Caco-2 (cell line): ENCODE data around the gene RNF166. TPM values are rescaled to one million over a fixed set of nuclear protein-coding genes. Genes with fewer than 3 reads are reported as not detected.

Experiments used
- BruUV-seq: library from RNA; stranded (reverse); fragments of 400-500 nt; replicated peaks from 2 replicates; lab custom pipeline; 2021; lab: Mats Ljungman, UMichigan
- CTCF ChIA-PET: fragments of 300-600 bp; sonication (Branson Sonifier 250); formaldehyde crosslinking; loops from one replicate; lab custom pipeline; 2022; ENCODE audit warnings: antibody characterized with exemption; lab: Charles Lee
- POLR2A ChIA-PET: fragments of 300-600 bp; sonication (Branson Sonifier 250); formaldehyde crosslinking; loops from one replicate; lab custom pipeline; 2022; ENCODE audit warnings: antibody characterized with exemption; lab: Charles Lee
- DNase-seq, 2 experiments: peaks; one replicate each; pipeline versions ENCODE4 v3.0.0 to v3.0.0-alpha.2; 2020 to 2022
- H3K27me3 ChIP-seq: replicated peaks from 2 replicates; pipeline ENCODE4 v1.6.0; 2011; ENCODE audit warnings: low read length; ENCODE audit not compliant: control insufficient read depth, insufficient read depth
- H3K36me3 ChIP-seq: 2 replicates; pipeline ENCODE4 v1.5.1; 2011; ENCODE audit warnings: low read length; ENCODE audit not compliant: control insufficient read depth, insufficient read depth
- H3K4me1 ChIP-seq: fragments of 250-450 bp; sonication (Bioruptor Pico); 2 replicates; pipeline ENCODE4 v1.5.1; 2020; ENCODE audit warnings: mild to moderate bottlenecking
- H3K4me3 ChIP-seq: 2 replicates; pipeline ENCODE4 v1.5.1; 2011; ENCODE audit warnings: low read depth, mild to moderate bottlenecking, control low read depth, low read length
- H3K9me3 ChIP-seq: fragments of 250-450 bp; sonication (Bioruptor Pico); 2 replicates; pipeline ENCODE4 v1.5.1; 2020; ENCODE audit warnings: mild to moderate bottlenecking, moderate library complexity
- H3K27ac Mint-ChIP-seq: one replicate; pipeline ENCODE4 v1.8.0; 2022; ENCODE audit warnings: mixed read lengths; ENCODE audit not compliant: unreplicated experiment
- H3K27me3 Mint-ChIP-seq: one replicate; pipeline ENCODE4 v1.8.0; 2022; ENCODE audit warnings: mixed read lengths; ENCODE audit not compliant: insufficient read depth, unreplicated experiment
- H3K36me3 Mint-ChIP-seq: one replicate; pipeline ENCODE4 v1.8.0; 2022; ENCODE audit warnings: mild to moderate bottlenecking, mixed read lengths; ENCODE audit not compliant: insufficient read depth, unreplicated experiment
- H3K4me1 Mint-ChIP-seq: one replicate; pipeline ENCODE4 v1.8.0; 2022; ENCODE audit warnings: low read depth, mixed read lengths; ENCODE audit not compliant: unreplicated experiment
- H3K4me3 Mint-ChIP-seq: one replicate; pipeline ENCODE4 v1.8.0; 2022; ENCODE audit warnings: mild to moderate bottlenecking, moderate library complexity, mixed read lengths; ENCODE audit not compliant: unreplicated experiment
- H3K9me3 Mint-ChIP-seq: one replicate; pipeline ENCODE4 v1.8.0; 2022; ENCODE audit warnings: mixed read lengths; ENCODE audit not compliant: unreplicated experiment
- intact Hi-C: fragments of 100-400 bp; cut with micrococcal nuclease; formaldehyde crosslinking; loops from one replicate; pipeline ENCODE4 v1.10.0; 2022; ENCODE audit not compliant: unreplicated experiment
- total RNA-seq: library from RNA; stranded (reverse); gene quantifications from 2 replicates; pipeline ENCODE4 v1.2.3, GENCODE V29; 2022
- TF ChIP-seq, protein P1 (sequence below), 2 experiments: fragments of 200-600 bp in 1 of 2; IDR thresholded peaks; 1 replicate in 1 of 2; 2 replicates in 1 of 2; pipeline versions ENCODE4 v1.5.1 to v1.8.0; 2011 to 2022; ENCODE audit warnings: antibody characterized with exemption in 1 of 2, control low read depth in 1 of 2, inconsistent platforms in 1 of 2, low read depth in 1 of 2, low read length in 1 of 2, mild to moderate bottlenecking in 1 of 2, moderate library complexity in 1 of 2; ENCODE audit not compliant: insufficient read depth in 1 of 2, severe bottlenecking in 1 of 2, unreplicated experiment in 1 of 2

RNF166 gene
- total RNA-seq, 1 experiment from 2014 or later: 37.3 TPM

DNA sequence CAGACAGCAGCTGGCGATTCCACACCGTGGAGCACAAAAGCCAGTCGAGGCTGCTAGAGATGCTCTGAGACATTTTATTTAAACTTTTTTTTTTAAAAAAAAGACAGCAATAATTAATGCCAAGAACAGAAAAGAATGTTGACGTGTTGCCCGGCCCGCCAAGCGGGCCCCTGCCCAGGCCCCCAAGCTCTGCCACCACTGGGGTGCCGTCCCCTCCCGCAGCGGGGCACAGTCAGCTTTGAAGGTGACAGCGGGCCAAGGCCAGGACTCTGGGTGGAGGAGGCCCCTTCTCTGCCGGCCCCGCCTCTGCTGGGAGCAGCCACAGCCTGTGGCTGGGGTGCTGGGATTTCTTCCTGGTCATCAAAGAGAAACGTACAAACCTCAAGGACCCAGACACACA lies 9.8 kb downstream of the RNF166 start:
- Histone ChIP-seq H3K4me1 (no peaks in the 10 kb centered on the region), H3K27me3 (no peaks in the 10 kb centered on the region), H3K4me3 (no peak overlapping the region), H3K36me3 (0 out of 2 replicates have a peak, but pooled peaks cover 2% of the 10 kb centered on the region), H3K9me3 (no peaks in the 10 kb centered on the region)
- H3K36me3 Mint-ChIP-seq: no peaks in the 10 kb centered on the region
- no peak overlapping the region for H3K4me3 Mint-ChIP-seq
- no peak for DNase-seq
- H3K9me3 Mint-ChIP-seq: no peaks in the 10 kb centered on the region
- ChIA-PET CTCF (no interaction called here), POLR2A (no interaction called here)
- BruUV-seq: no TSS peak
- H3K27ac Mint-ChIP-seq: no peak overlapping the region
- no peaks in the 10 kb centered on the region for H3K27me3 Mint-ChIP-seq
- no peaks in the 10 kb centered on the region for H3K4me1 Mint-ChIP-seq
- TF ChIP-seq, protein P1, sequence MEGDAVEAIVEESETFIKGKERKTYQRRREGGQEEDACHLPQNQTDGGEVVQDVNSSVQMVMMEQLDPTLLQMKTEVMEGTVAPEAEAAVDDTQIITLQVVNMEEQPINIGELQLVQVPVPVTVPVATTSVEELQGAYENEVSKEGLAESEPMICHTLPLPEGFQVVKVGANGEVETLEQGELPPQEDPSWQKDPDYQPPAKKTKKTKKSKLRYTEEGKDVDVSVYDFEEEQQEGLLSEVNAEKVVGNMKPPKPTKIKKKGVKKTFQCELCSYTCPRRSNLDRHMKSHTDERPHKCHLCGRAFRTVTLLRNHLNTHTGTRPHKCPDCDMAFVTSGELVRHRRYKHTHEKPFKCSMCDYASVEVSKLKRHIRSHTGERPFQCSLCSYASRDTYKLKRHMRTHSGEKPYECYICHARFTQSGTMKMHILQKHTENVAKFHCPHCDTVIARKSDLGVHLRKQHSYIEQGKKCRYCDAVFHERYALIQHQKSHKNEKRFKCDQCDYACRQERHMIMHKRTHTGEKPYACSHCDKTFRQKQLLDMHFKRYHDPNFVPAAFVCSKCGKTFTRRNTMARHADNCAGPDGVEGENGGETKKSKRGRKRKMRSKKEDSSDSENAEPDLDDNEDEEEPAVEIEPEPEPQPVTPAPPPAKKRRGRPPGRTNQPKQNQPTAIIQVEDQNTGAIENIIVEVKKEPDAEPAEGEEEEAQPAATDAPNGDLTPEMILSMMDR (IDR thresholded peaks at IDR 0.05; ENCODE audit: insufficient read depth in 1 of 2, low read depth in 1 of 2, low read length in 1 of 2, severe bottlenecking in 1 of 2, unreplicated experiment in 1 of 2): no peak
- intact Hi-C loops: no loop called here

DNA sequence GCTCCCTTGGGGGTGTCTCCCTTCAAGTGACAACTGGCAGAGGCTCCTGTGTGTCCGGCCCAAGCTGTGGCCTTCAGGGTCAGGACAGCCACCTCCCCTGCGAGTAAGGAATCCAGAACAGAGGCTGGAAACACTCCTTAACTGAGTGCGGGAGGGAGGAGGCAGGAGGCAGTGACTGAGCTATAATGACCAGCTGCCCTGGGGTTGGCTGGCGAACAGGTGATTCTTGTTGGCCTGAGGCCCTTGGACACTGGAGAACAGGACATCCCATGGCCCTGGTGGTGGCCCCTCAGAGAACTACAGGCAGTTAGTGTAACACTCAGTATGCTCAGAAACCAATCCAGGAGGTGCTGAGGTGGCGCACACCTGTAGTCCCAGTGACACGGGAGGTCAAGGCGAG lies 10.5 kb downstream of the RNF166 start:
- BruUV-seq: no TSS peak
- Mint-ChIP-seq H3K4me1 (no peaks in the 10 kb centered on the region), H3K4me3 (no peak overlapping the region), H3K27me3 (no peaks in the 10 kb centered on the region), H3K36me3 (no peaks in the 10 kb centered on the region), H3K27ac (no peak overlapping the region), H3K9me3 (no peaks in the 10 kb centered on the region)
- intact Hi-C loops: no loop called here
- Histone ChIP-seq H3K36me3 (0 out of 2 replicates have a peak, but pooled peaks cover 2% of the 10 kb centered on the region), H3K4me3 (no peak overlapping the region), H3K9me3 (no peaks in the 10 kb centered on the region), H3K27me3 (no peaks in the 10 kb centered on the region), H3K4me1 (no peaks in the 10 kb centered on the region)
- POLR2A ChIA-PET: no interaction called here
- CTCF ChIA-PET: no interaction called here
- TF ChIP-seq, protein P1 (IDR thresholded peaks at IDR 0.05; ENCODE audit: insufficient read depth in 1 of 2, low read depth in 1 of 2, low read length in 1 of 2, severe bottlenecking in 1 of 2, unreplicated experiment in 1 of 2): no peak
- DNase-seq: no peak

DNA sequence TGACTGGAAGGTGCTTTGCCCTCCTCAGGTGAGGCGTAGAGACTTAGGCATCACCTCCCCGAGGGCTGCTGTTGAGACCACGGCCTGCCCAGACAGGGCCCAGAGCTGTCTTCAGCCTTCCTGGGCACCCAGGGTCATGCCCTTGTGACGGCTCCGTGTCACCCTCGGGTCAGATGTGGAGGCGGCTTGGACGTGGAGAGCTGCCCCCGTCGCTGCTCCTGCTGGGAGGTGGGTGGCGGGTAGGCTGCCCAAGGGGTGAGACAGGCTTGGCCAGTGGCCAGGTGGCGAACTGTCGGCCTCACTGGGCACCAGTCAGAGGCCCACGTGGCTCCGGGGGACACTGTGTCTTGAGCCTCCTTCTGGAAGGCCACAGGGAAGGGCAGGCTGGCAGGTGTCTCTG lies 11.0 kb downstream of the RNF166 start:
- CTCF ChIA-PET: no interaction called here
- no peaks in the 10 kb centered on the region for H3K27me3 Mint-ChIP-seq
- intact Hi-C loops: no loop called here
- H3K27ac Mint-ChIP-seq: no peak overlapping the region
- no peak overlapping the region for H3K4me3 Mint-ChIP-seq
- no peaks in the 10 kb centered on the region for H3K9me3 Mint-ChIP-seq
- no peak overlapping the region for H3K4me3 ChIP-seq
- no TSS peak for BruUV-seq
- H3K4me1 ChIP-seq: no peaks in the 10 kb centered on the region
- POLR2A ChIA-PET: no interaction called here
- 0 out of 2 replicates have a peak, but pooled peaks cover 2% of the 10 kb centered on the region for H3K36me3 ChIP-seq
- H3K9me3 ChIP-seq: no peaks in the 10 kb centered on the region
- TF ChIP-seq, protein P1 (IDR thresholded peaks at IDR 0.05; ENCODE audit: insufficient read depth in 1 of 2, low read depth in 1 of 2, low read length in 1 of 2, severe bottlenecking in 1 of 2, unreplicated experiment in 1 of 2): no peak
- DNase-seq: no peak
- no peaks in the 10 kb centered on the region for H3K4me1 Mint-ChIP-seq
- no peaks in the 10 kb centered on the region for H3K27me3 ChIP-seq
- H3K36me3 Mint-ChIP-seq: no peaks in the 10 kb centered on the region
